Measurements from ENCODE around the gene GPR152. TPM values are rescaled to one million over a fixed set of nuclear protein-coding genes. Genes with fewer than 3 reads are reported as not detected.

The GPR152 gene
- total RNA-seq, 4 donors from 2014 or later = 0.34 TPM; not detected in 3

GRCh38 chr11:67499808-67500483 lies 47.4 kb upstream of the GPR152 start:
- Histone ChIP-seq H3K36me3 (peaks cover 32% of the 10 kb centered on the region), H3K4me3 (no peak overlapping the region)

GRCh38 chr11:67498544-67498972 lies 46.0 kb upstream of the GPR152 start:
- TF ChIP-seq EP300 (IDR thresholded peaks at IDR 0.05) = no peak
- no peak for TF ChIP-seq CTCF (IDR thresholded peaks at IDR 0.05)
- TF ChIP-seq POLR2A (IDR thresholded peaks at IDR 0.05) = no peak
- no peak for TF ChIP-seq POLR2AphosphoS5 (IDR thresholded peaks at IDR 0.05)
- H3K36me3 ChIP-seq = peaks cover 45% of the 10 kb centered on the region

More at GRCh38 chr11:67499808-67500483, 47.4 kb upstream of the GPR152 start:
- DNase-seq (ENCODE audit: low spot score in 2 of 2) = no peak
- no peak for TF ChIP-seq POLR2AphosphoS5 (IDR thresholded peaks at IDR 0.05)
- no peak for TF ChIP-seq EP300 (IDR thresholded peaks at IDR 0.05)
- no peak for TF ChIP-seq CTCF (IDR thresholded peaks at IDR 0.05)
- TF ChIP-seq POLR2A (IDR thresholded peaks at IDR 0.05) = no peak
- Histone ChIP-seq H3K27ac (no peak overlapping the region), H3K4me1 (peaks cover 14% of the 10 kb centered on the region), H3K27me3 (no peaks in the 10 kb centered on the region), H3K9me3 (no peaks in the 10 kb centered on the region)
- 69% methylated on average over 11 of the region's 26 CpGs for WGBS

GRCh38 chr11:67497656-67498291 lies 45.2 kb upstream of the GPR152 start:
- H3K27me3 ChIP-seq = no peaks in the 10 kb centered on the region
- WGBS = 92% methylated on average over 10 of the region's 21 CpGs
- no peak overlapping the region for H3K27ac ChIP-seq
- TF ChIP-seq CTCF (IDR thresholded peaks at IDR 0.05) (no peak), POLR2AphosphoS5 (IDR thresholded peaks at IDR 0.05) (no peak), EP300 (IDR thresholded peaks at IDR 0.05) (no peak), POLR2A (IDR thresholded peaks at IDR 0.05) (no peak)
- H3K4me1 ChIP-seq = no peaks in the 10 kb centered on the region
- no peaks in the 10 kb centered on the region for H3K9me3 ChIP-seq
- peak in 1 of 2 donors; percentile 74 for DNase-seq (ENCODE audit: low spot score in 2 of 2)
- peaks cover 53% of the 10 kb centered on the region for H3K36me3 ChIP-seq
- H3K4me3 ChIP-seq = no peak overlapping the region

More at GRCh38 chr11:67498544-67498972, 46.0 kb upstream of the GPR152 start:
- 93% methylated on average over 21 of the region's 21 CpGs for WGBS
- no peaks in the 10 kb centered on the region for H3K27me3 ChIP-seq
- peaks cover under 1% of the 10 kb centered on the region for H3K4me1 ChIP-seq
- peak in 1 of 2 donors; percentile 72 for DNase-seq (ENCODE audit: low spot score in 2 of 2)
- no peaks in the 10 kb centered on the region for H3K9me3 ChIP-seq
- H3K4me3 ChIP-seq = no peak overlapping the region
- H3K27ac ChIP-seq = no peak overlapping the region

- Histone ChIP-seq H3K27me3 (no peaks in the 10 kb centered on the region), H3K27ac (no peak overlapping the region), H3K9me3 (no peaks in the 10 kb centered on the region), H3K4me1 (no peaks in the 10 kb centered on the region), H3K4me3 (no peak overlapping the region), H3K36me3 (peaks cover 69% of the 10 kb centered on the region)
- WGBS = 94% methylated on average over 10 of the region's 12 CpGs
- TF ChIP-seq POLR2AphosphoS5 (IDR thresholded peaks at IDR 0.05) = no peak
- TF ChIP-seq CTCF (IDR thresholded peaks at IDR 0.05) = no peak
- no peak for TF ChIP-seq EP300 (IDR thresholded peaks at IDR 0.05)
- no peak for DNase-seq (ENCODE audit: low spot score in 2 of 2)
Measured at GRCh38 chr11:67496113-67496512, 43.6 kb upstream of the GPR152 start.

GRCh38 chr11:67495234-67496005 lies 42.9 kb upstream of the GPR152 start:
- 97% methylated on average over 5 of the region's 16 CpGs for WGBS
- no peak overlapping the region for H3K4me3 ChIP-seq

More at GRCh38 chr11:67495234-67496005, 42.9 kb upstream of the GPR152 start:
- peaks cover 76% of the 10 kb centered on the region for H3K36me3 ChIP-seq
- DNase-seq (ENCODE audit: low spot score in 2 of 2) = no peak
- no peak for TF ChIP-seq POLR2AphosphoS5 (IDR thresholded peaks at IDR 0.05)
- no peak for TF ChIP-seq POLR2A (IDR thresholded peaks at IDR 0.05)
- no peak for TF ChIP-seq CTCF (IDR thresholded peaks at IDR 0.05)
- TF ChIP-seq EP300 (IDR thresholded peaks at IDR 0.05) = no peak
- H3K9me3 ChIP-seq = no peaks in the 10 kb centered on the region
- no peaks in the 10 kb centered on the region for H3K4me1 ChIP-seq
- H3K27me3 ChIP-seq = no peaks in the 10 kb centered on the region
- no peak overlapping the region for H3K27ac ChIP-seq

All from suprapubic skin (tissue), 4 donors.